Neural cell (in vitro differentiated cells): ENCODE measurements around the gene GPANK1.

Experiments used
- CTCF ChIP-seq: fragments of 450-650 bp; IDR thresholded peaks from 2 replicates; pipeline ENCODE4 v1.5.1; 2014; ENCODE audit warnings: antibody characterized with exemption, mild to moderate bottlenecking, moderate library complexity; ENCODE audit not compliant: poor library complexity, severe bottlenecking
- TAF1 ChIP-seq: IDR thresholded peaks from 2 replicates; pipeline ENCODE4 v1.6.1; 2012; ENCODE audit warnings: low read depth

GRCh38 chr6:31624070-31624469 lies 40.7 kb downstream of the GPANK1 start:
- TF ChIP-seq CTCF (no peak), TAF1 (no peak)
